ENCODE measurements around the gene DEFB132. TPM values are rescaled to one million over a fixed set of nuclear protein-coding genes. Genes with fewer than 3 reads are reported as not detected.

The DEFB132 gene
- polyA plus RNA-seq, 1 of the 3 experiments (the other 2 are of a cell fraction): not detected

- CTCF ChIA-PET: interaction anchor here (0.9 to 4.0 kb wide), 6 partner anchors 9 to 21 kb away, joined by 3 to 21 read pairs (median 7); partner anchors contain the start of genes SOX12 and ZCCHC3
- TF ChIP-seq FOSL2 (IDR thresholded peaks at IDR 0.05; ENCODE audit: borderline replicate concordance, low read depth) (no peak), IRF3 (IDR thresholded peaks at IDR 0.05; ENCODE audit: low read depth, low read length) (no peak; the same call in 1 of the 2 replicates), SIN3A (IDR thresholded peaks at IDR 0.05; ENCODE audit: borderline replicate concordance, low read depth, low read length) (peak; percentile 19; the same call in 1 of the 2 replicates), RXRA (IDR thresholded peaks at IDR 0.05; ENCODE audit: borderline replicate concordance, low read depth) (no peak), RFX5 (IDR thresholded peaks at IDR 0.05; ENCODE audit: low read length) (peak; percentile 86), CHD2 (IDR thresholded peaks at IDR 0.05; ENCODE audit: low read length, partially characterized antibody) (peak; percentile 93), NRF1 (IDR thresholded peaks at IDR 0.05; ENCODE audit: low read depth, low read length) (no peak), FOXM1 (IDR thresholded peaks at IDR 0.05; ENCODE audit: low read depth) (no peak), CTCF (IDR thresholded peaks at IDR 0.05) (no peak), POLR2AphosphoS5 (IDR thresholded peaks at IDR 0.05; ENCODE audit: low read depth, low read length) (peak; percentile 82), RCOR1 (IDR thresholded peaks at IDR 0.05; ENCODE audit: low read length) (no peak), ELF1 (IDR thresholded peaks at IDR 0.05) (no peak), NFIC (IDR thresholded peaks at IDR 0.05; ENCODE audit: borderline replicate concordance) (no peak), USF2 (IDR thresholded peaks at IDR 0.05; ENCODE audit: borderline replicate concordance, low read depth, low read length) (no peak), USF1 (IDR thresholded peaks at IDR 0.05; ENCODE audit: borderline replicate concordance, low read depth) (0 out of 2 replicates have a peak, but pooled peaks have one; percentile 6), TAF1 (IDR thresholded peaks at IDR 0.05; ENCODE audit: borderline replicate concordance, low read depth, low read length) (0 out of 2 replicates have a peak, but pooled peaks have one; percentile 37), MXI1 (IDR thresholded peaks at IDR 0.05; ENCODE audit: low read depth, low read length) (peak; percentile 85), ZBTB33 (IDR thresholded peaks at IDR 0.05; ENCODE audit: borderline replicate concordance, low read depth) (no peak), SMC3 (IDR thresholded peaks at IDR 0.05; ENCODE audit: low read depth, low read length) (no peak), GATA2 (CRISPR knock-in tag; IDR thresholded peaks at IDR 0.05) (no peak), MAX (IDR thresholded peaks at IDR 0.05; ENCODE audit: low read depth) (peak; percentile 69), EZH2phosphoT487 (IDR thresholded peaks at IDR 0.05; ENCODE audit: borderline replicate concordance, low read depth) (no peak), PBX3 (IDR thresholded peaks at IDR 0.05) (peak; percentile 91), GABPA (IDR thresholded peaks at IDR 0.05; ENCODE audit: low read depth) (0 out of 2 replicates have a peak, but pooled peaks have one; percentile 37)
These were observed 52.5 kb downstream of the DEFB132 start for GRCh38 chr20:309841-310644.

More at GRCh38 chr20:309841-310644, 52.5 kb downstream of the DEFB132 start:
- POLR2A ChIA-PET: interaction anchor here (0.6 to 2.9 kb wide), 3 partner anchors 12 to 21 kb away, joined by 5 to 23 read pairs (median 15); partner anchors contain the start of genes SOX12 and ZCCHC3
- H3K4me2 ChIP-seq: peak overlapping the region; percentile 81
- no peaks in the 10 kb centered on the region for H4K20me1 ChIP-seq (ENCODE audit: insufficient read depth)
- peak overlapping the region; percentile 97 to 99 for H3K27ac ChIP-seq (ENCODE audit: low read depth in 2 of 2, low read length in 1 of 2)
- peak overlapping the region; percentile 86 for H2AFZ ChIP-seq (ENCODE audit: low read depth)
- peak overlapping the region; percentile 81 for H3K9ac ChIP-seq
- H3K4me1 ChIP-seq (ENCODE audit: control insufficient read depth in 1 of 2, insufficient read depth in 2 of 2, low read depth in 1 of 2, low read length in 1 of 2): peaks cover 15 to 26% of the 10 kb centered on the region in 2 experiments; a peak in 2 of 4 replicates
- H3K9me2 ChIP-seq: no peaks in the 10 kb centered on the region
- peak; percentile 97 for DNase-seq
- no peaks in the 10 kb centered on the region for H3K9me3 ChIP-seq
- no peaks in the 10 kb centered on the region for H3K36me3 ChIP-seq (replicated peaks in 1 of 2; ENCODE audit: control insufficient read depth in 1 of 2, insufficient read depth in 2 of 2, low read length in 1 of 2)
- peaks cover 6% of the 10 kb centered on the region for H3F3A ChIP-seq (replicated peaks; ENCODE audit: insufficient read depth)
- peak overlapping the region; percentile 53 to 69 for H3K4me3 ChIP-seq (ENCODE audit: low read depth in 2 of 2, low read length in 1 of 2)
- no peaks in the 10 kb centered on the region for H3K27me3 ChIP-seq (ENCODE audit: insufficient read depth)
- no peaks in the 10 kb centered on the region for H3K79me2 ChIP-seq (ENCODE audit: insufficient read depth)
- 18% methylated on average over 28 of the region's 31 CpGs for whole genome bisulfite sequencing (ENCODE audit: low lambda C conversion rate)
